Stimulated activated CD8-positive, alpha-beta memory T cell treated with anti-CD3 and anti-CD28 coated beads, Interleukin-15, amount 100 ng/mL, for 48 hours (primary cell): Measurements from ENCODE around the gene MMP14.
"Not testable (repeated sequence)": the region's sequence is repeated elsewhere in the genome, so short reads cannot be mapped to it uniquely, and the experiment has no call there.

Source experiments
- DNase-seq, 2 donors: peaks; one replicate each; pipeline ENCODE4 v3.0.0-alpha.2; 2020; ENCODE audit warnings: low read depth in 2 of 2

MMP14 gene

GRCh38 chr14:22836301-22837113, at the start of gene MMP14:
MMP14 (plus strand) TSS chr14:22836585; CDS start chr14:22836818, 233 bp downstream.
- DNase-seq, result no peak

DNA sequence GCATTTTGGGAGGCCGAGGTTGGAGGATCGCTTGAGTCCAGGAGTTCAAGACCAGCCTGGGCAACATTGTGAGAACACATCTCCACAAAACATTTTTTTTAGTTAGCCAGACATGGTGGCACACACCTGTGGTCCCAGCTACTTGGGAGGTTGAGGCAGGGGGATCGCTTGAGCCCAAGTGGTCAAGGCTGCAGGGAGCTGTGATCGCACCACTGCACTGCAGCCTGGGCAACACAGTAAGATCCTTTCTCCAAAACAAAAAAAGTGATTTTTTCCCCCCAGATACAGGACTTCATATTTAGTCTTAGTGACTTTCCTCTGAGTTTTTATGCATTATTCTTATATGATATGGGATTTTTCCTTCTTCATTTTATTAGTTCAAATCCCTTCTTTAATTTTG, 49.7 kb upstream of the MMP14 start:
- DNase-seq, result no peak

GRCh38 chr14:22791301-22791700, 45.1 kb upstream of the MMP14 start:
- DNase-seq, result no peak

DNA sequence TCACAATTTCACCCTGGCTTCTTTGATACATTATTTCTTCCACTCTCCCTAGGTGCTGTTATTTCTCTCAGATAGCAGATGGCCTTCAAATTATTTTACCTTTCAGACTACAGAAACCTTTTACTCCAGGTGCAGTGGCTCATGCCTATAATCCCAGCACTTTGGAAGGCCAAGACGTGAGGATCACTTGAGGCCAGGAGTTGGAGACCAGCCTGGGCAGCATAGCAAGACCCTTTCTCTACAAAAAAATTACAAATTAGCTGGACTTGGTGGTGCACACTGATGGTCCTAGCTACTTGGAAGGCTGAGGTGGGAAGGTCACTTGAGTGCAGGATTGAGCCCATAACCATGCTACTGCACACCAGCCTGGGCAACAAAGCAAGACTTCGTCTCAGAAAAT, 44.2 kb upstream of the MMP14 start:
- no peak for DNase-seq

- DNase-seq, result not testable (repeated sequence)
Observed at GRCh38 chr14:22793550-22793949, 42.8 kb upstream of the MMP14 start.

DNA sequence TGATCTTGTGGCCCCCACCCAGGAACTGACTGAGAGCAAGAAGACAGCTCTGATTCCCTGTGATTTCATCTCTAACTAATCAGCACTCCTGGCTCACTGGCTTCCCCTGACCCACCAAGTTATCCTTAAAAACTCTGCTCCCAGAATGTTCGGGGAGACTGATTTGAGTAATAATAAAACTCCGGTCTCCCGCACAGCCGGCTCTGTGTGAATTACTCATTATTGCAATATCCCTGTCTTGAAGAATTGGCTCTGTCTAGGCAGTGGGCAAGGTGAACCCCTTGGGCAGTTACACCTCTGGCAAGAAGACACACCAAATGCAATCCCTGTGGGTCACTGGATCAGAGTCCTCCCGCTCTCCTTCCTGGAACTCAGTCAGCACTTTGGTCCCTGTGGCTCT, 42.4 kb upstream of the MMP14 start:
- DNase-seq, result no peak

GRCh38 chr14:22794551-22794951, 41.8 kb upstream of the MMP14 start:
- no peak for DNase-seq

GRCh38 chr14:22796087-22796707, 40.2 kb upstream of the MMP14 start:
- no peak for DNase-seq

- no peak for DNase-seq
Observed at GRCh38 chr14:22797017-22797917, 39.1 kb upstream of the MMP14 start.

GRCh38 chr14:22798528-22798927, 37.9 kb upstream of the MMP14 start:
- no peak for DNase-seq

DNA sequence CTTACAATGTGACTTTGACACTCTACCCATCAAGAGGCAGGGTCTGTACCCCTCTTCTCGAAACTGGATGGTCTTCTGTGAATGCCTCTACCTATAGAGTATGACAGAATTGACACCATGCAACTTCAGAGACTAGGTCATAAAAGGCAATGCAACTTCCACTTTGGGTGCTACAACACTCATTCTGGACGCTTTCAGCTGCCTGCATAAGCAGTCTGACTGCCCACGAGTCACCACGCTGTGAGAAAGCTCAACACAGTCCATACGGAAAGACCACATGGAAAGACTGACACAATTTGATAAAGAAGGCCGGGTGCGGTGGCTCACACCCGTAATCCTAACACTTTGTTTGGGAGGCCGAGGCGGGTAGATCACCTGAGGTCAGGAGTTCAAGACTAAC, 36.0 kb upstream of the MMP14 start:
- DNase-seq, result no peak

- no peak for DNase-seq
Observed at GRCh38 chr14:22801716-22802115, 34.7 kb upstream of the MMP14 start.

DNA sequence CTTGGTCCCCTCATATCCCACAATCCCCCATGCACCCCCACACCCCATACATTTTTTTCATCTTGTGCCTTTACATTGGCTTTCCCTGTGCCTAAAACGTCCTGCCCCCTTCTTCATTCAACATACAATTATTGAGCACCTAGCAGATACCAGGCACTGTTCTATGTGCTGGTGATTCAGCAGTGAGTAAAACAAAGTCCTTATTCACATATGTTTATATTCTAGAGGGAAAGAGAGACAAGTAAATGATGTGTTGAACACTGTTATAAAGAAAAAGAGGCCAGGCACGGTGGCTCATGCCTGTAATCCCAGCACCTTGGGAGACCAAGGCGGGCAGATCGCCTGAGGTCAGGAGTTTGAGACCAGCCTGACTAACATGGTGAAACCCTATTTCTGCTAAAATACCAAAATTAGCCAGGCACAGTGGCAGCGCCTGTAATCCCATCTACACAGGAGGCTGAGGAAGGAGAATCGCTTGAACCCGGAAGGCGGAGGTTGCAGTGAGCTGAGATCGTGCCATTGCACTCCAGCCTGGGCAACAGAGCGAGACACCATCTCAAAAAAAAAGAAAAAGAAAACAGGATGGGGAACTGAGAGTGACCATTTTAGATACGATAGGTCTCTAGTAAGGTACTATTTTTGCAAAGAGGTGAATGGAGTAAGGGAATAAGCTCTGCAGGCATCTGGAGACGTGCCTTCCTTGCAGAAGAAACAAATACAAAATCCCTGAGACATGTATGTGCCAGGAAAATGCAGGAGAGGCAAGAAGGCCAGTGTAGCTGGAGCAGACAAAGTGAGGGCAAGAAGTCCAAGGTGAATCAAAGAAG, 33.3 kb upstream of the MMP14 start:
- DNase-seq, result no peak

DNA sequence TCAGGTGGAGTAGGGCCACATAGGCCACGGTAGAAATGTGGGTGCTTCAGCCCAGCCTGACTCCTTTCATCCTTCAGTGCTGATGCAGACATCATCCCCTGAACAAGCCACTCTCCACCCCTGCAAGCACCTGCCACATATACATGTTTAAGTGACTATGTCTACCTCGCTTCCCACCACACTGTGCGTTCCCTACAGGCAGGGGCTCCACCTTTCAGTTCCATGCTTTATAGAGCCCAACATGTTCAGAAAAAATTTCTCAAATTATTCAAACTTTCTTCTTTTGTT, 32.8 kb upstream of the MMP14 start:
- DNase-seq, result no peak

GRCh38 chr14:22805235-22805634, 31.1 kb upstream of the MMP14 start:
- not testable (repeated sequence) for DNase-seq

DNA sequence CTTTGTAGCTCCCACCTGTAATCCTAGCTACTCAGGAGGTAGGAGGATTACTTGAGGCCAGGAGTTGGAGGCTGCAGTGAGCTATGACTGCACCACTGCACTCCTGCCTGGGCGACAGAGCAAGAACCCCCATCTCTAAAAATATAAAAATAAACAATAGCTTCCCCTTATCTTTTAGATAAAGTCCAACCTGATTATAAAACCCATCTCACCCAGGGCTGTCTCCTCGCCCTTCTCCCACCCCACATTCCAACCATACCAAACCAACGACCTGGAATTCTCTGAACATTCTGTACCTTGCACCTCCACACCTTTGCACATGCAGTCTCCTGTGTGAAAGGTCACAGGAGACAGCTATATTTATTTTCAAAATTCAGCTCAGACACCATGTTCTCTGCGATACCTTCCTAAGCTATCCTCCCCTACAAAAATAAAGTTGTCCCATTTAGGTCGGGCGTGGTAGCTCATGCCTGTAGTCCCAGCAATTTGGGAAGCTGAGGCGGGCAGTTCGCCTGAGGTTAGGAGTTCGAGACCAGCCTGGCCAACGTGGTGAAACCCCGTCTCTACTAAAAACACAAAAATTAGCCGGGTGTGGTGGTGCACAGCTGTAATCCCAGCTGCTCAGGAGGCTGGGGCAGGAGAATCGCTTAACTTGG, 28.8 kb upstream of the MMP14 start:
- DNase-seq, result no peak

- no peak for DNase-seq
Observed at GRCh38 chr14:22808388-22809209, 27.8 kb upstream of the MMP14 start.

- no peak for DNase-seq
Observed at GRCh38 chr14:22811722-22812121, 24.7 kb upstream of the MMP14 start.

DNA sequence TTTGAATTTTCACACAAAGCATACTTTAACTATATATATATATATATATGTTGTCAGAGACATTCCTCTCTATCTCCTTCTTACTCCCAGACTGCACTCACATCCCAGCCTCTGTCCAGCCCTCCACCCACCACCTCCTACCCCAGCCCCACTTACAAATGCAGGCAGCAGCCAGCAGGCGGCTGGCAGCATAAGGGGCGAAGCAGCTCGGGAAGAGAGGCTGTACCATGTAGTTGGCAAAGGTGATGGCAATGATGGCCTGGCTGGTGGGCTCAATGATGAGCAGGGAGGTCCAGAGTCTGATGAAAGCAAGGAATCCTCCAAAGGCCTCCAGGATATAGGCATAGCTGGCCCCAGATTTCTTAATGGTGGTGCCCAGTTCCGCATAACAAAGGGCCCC, 23.6 kb upstream of the MMP14 start:
- DNase-seq, result no peak

DNA sequence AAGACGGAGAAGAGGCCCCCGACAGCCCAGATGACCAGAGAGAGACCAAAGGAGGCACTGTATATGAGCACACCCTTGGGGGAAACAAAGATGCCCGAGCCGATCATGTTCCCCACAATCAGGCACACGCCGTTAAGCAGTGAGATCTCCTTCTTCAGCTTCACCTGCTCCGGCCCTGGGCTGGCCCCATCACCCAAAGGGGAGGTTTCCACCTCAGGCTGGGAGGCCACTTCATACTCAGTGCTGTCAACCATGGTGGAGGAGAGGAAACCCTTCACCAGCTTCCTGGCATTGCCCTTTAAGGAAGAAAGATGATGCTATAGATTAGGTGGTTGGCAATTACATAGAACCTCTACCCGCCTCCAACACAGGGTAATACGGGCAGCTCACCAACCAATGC, 23.2 kb upstream of the MMP14 start:
- DNase-seq, result no peak
